A549 (cell line): Measurements from ENCODE around the gene PGM2. TPM values are rescaled to one million over a fixed set of nuclear protein-coding genes. Genes with fewer than 3 reads are reported as not detected.

Experiments
- ATAC-seq, 2 experiments: fragments of 200-7000 bp in 1 of 2; fragments of >200 bp in 1 of 2; cut with Nextera tagmentation in 1 of 2; cut with Tn5 transposase in 1 of 2; 3 replicates each; pipeline versions ENCODE4 v1.8.0 to v1.9.1; 2018 to 2020; ENCODE audit warnings: mild to moderate bottlenecking in 1 of 2, moderate library complexity in 1 of 2
- CTCF ChIA-PET: fragments of 300-600 bp; sonication (Branson Sonifier 250); formaldehyde crosslinking; extraction: SDS; loops from one replicate; lab custom pipeline; 2021; ENCODE audit warnings: antibody characterized with exemption, inconsistent platforms; lab: Yijun Ruan, JAX
- POLR2A ChIA-PET: fragments of 350-600 bp; formaldehyde crosslinking; extraction: SDS; loops from one replicate; lab custom pipeline; 2021; ENCODE audit warnings: antibody characterized with exemption, inconsistent platforms; lab: Yijun Ruan, JAX
- DNase-seq, 2 experiments: peaks; one replicate each; pipeline versions ENCODE4 v3.0.0 to v3.0.0-alpha.2; 2011 to 2016; ENCODE audit warnings: low read depth in 1 of 2, low spot score in 1 of 2
- FAIRE-seq: peaks from 2 replicates; lab custom pipeline; 2011; peaks lifted over from hg19 to GRCh38; lab: Jason Lieb, UNC
- H3K27ac ChIP-seq, 2 experiments: fragments of >200 bp; sonication (Bioruptor Twin); formaldehyde crosslinking; 3 replicates each; pipeline ENCODE4 v1.5.1; 2016 to 2017
- H3K4me1 ChIP-seq: fragments of >200 bp; sonication (Bioruptor Twin); formaldehyde crosslinking; 3 replicates; pipeline ENCODE4 v1.6.1; 2016
- H3K4me2 ChIP-seq: fragments of >200 bp; sonication (Bioruptor Twin); formaldehyde crosslinking; 3 replicates; pipeline ENCODE4 v1.6.1; 2016
- H3K4me3 ChIP-seq: fragments of >200 bp; sonication (Bioruptor Twin); formaldehyde crosslinking; 3 replicates; pipeline ENCODE4 v1.5.1; 2016
- H3K9me3 ChIP-seq: fragments of >200 bp; sonication (Bioruptor Twin); formaldehyde crosslinking; 3 replicates; pipeline ENCODE4 v1.6.1; 2016
- BCL3 ChIP-seq: fragments of >200 bp; sonication (Bioruptor Twin); formaldehyde crosslinking; IDR thresholded peaks from 3 replicates; pipeline ENCODE4 v1.6.1; 2016
- CBX8 ChIP-seq: fragments of 200-600 bp; sonication (generic); IDR thresholded peaks from 2 replicates; pipeline ENCODE4 v1.6.1; 2016
- CHD2 ChIP-seq: fragments of 150-350 bp; IDR thresholded peaks from 2 replicates; pipeline ENCODE4 v1.6.1; 2014; ENCODE audit warnings: low read length; ENCODE audit not compliant: partially characterized antibody
- CHD4 ChIP-seq: fragments of 200-600 bp; sonication (generic); IDR thresholded peaks from 2 replicates; pipeline ENCODE4 v1.6.1; 2016; ENCODE audit warnings: antibody characterized with exemption, mild to moderate bottlenecking, borderline replicate concordance
- ELK1 ChIP-seq: fragments of 150-350 bp; IDR thresholded peaks from 2 replicates; pipeline ENCODE4 v1.6.1; 2014; ENCODE audit warnings: low read depth, mild to moderate bottlenecking, low read length
- FOSL2 ChIP-seq, 2 experiments: fragments of 450-650 bp in 1 of 2; fragments of >200 bp in 1 of 2; sonication (Bioruptor Twin) in 1 of 2; formaldehyde crosslinking; IDR thresholded peaks; 2 replicates each; pipeline versions ENCODE4 v1.5.0 to v1.6.1; 2016 to 2020; ENCODE audit warnings: mild to moderate bottlenecking in 1 of 2, moderate library complexity in 1 of 2
- GATA3 ChIP-seq: IDR thresholded peaks from 2 replicates; pipeline ENCODE4 v1.6.1; 2012; ENCODE audit warnings: borderline replicate concordance
- HDAC2 ChIP-seq: fragments of 200-600 bp; sonication (generic); IDR thresholded peaks from 2 replicates; pipeline ENCODE4 v1.6.1; 2016
- HES2 ChIP-seq: fragments of >200 bp; sonication (Bioruptor Twin); formaldehyde crosslinking; IDR thresholded peaks from 2 replicates; pipeline ENCODE4 v1.6.1; 2016
- KDM5A ChIP-seq: fragments of 200-600 bp; sonication (generic); IDR thresholded peaks from 2 replicates; pipeline ENCODE4 v1.6.1; 2016; ENCODE audit warnings: antibody characterized with exemption, mild to moderate bottlenecking
- MAFK ChIP-seq: fragments of 450-650 bp; IDR thresholded peaks from 2 replicates; pipeline ENCODE4 v1.6.1; 2014; ENCODE audit not compliant: partially characterized antibody
- NFE2L2 ChIP-seq: fragments of 150-350 bp; conservative IDR thresholded peaks from 2 replicates; pipeline ENCODE4 v1.6.1; 2014; ENCODE audit warnings: low read length
- NPAS2 ChIP-seq: fragments of 250-450 bp; sonication (Bioruptor Pico); IDR thresholded peaks from 2 replicates; pipeline ENCODE4 v1.8.0; 2022; ENCODE audit warnings: mild to moderate bottlenecking, moderate library complexity, borderline replicate concordance
- NR3C1 ChIP-seq: fragments of >200 bp; sonication (Bioruptor Twin); formaldehyde crosslinking; IDR thresholded peaks from 3 replicates; pipeline ENCODE4 v1.6.1; 2017
- RARB ChIP-seq: fragments of 250-450 bp; sonication (Bioruptor Pico); IDR thresholded peaks from 2 replicates; pipeline ENCODE4 v1.8.0; 2021; ENCODE audit warnings: mild to moderate bottlenecking, moderate library complexity
- REST ChIP-seq: fragments of 200-600 bp; sonication (generic); IDR thresholded peaks from 2 replicates; pipeline ENCODE4 v1.6.1; 2016; ENCODE audit warnings: antibody characterized with exemption, mild to moderate bottlenecking, moderate library complexity
- TFCP2L1 ChIP-seq: fragments of 250-450 bp; sonication (Bioruptor Pico); IDR thresholded peaks from 2 replicates; pipeline ENCODE4 v1.5.0; 2021; ENCODE audit warnings: mild to moderate bottlenecking
- TP53 ChIP-seq: fragments of 250-450 bp; sonication (Bioruptor Pico); IDR thresholded peaks from 2 replicates; pipeline ENCODE4 v1.5.0; 2021; ENCODE audit warnings: mild to moderate bottlenecking, moderate library complexity
- ZC3H11A ChIP-seq: fragments of 450-650 bp; IDR thresholded peaks from 2 replicates; pipeline ENCODE4 v1.6.1; 2014; ENCODE audit warnings: antibody characterized with exemption, mild to moderate bottlenecking
- ZFP36 ChIP-seq: fragments of 450-650 bp; IDR thresholded peaks from 2 replicates; pipeline ENCODE4 v1.6.1; 2014; ENCODE audit warnings: borderline replicate concordance; ENCODE audit not compliant: partially characterized antibody
- ZNF302 ChIP-seq: fragments of 250-450 bp; sonication (Bioruptor Pico); IDR thresholded peaks from 2 replicates; pipeline ENCODE4 v1.9.0; 2021; ENCODE audit warnings: inconsistent platforms, mild to moderate bottlenecking, moderate library complexity
- ZSCAN20 ChIP-seq: fragments of 250-450 bp; sonication (Bioruptor Pico); IDR thresholded peaks from 2 replicates; pipeline ENCODE4 v1.8.0; 2022; ENCODE audit warnings: mild to moderate bottlenecking, moderate library complexity
- WGBS: methylation state at CpG from one replicate; pipeline ENCODE4 v1.1.6; 2017; ENCODE audit errors: missing lambda C conversion rate; 5-methylcytosine and 5-hydroxymethylcytosine counted together
- polyA plus RNA-seq, 4 experiments: library from polyadenylated mRNA; depleted of rRNA in 3 of 4; stranded (reverse); fragments of >200 nt; fragmentation: RNase III in 1 of 4; extraction: RNeasy Plus Mini Kit Qiagen cat#74134 plus additional on column Dnase treatment in 1 of 4; gene quantifications; 2 replicates in 3 of 4; 3 replicates in 1 of 4; pipeline ENCODE4 v1.2.3, GENCODE V29; 2011 to 2017
- TF ChIP-seq, protein P1 (sequence below): IDR thresholded peaks from 2 replicates; pipeline ENCODE4 v1.6.1; 2012; ENCODE audit warnings: low read depth, borderline replicate concordance
- TF ChIP-seq, protein P2 (sequence below): fragments of >200 bp; sonication (Bioruptor Twin); formaldehyde crosslinking; IDR thresholded peaks from 3 replicates; pipeline ENCODE4 v1.5.1; 2016

The PGM2 gene
- polyA plus RNA-seq, 2 of the 4 experiments (the other 2 are of a cell fraction), result 11.4 to 17.0 TPM

DNA sequence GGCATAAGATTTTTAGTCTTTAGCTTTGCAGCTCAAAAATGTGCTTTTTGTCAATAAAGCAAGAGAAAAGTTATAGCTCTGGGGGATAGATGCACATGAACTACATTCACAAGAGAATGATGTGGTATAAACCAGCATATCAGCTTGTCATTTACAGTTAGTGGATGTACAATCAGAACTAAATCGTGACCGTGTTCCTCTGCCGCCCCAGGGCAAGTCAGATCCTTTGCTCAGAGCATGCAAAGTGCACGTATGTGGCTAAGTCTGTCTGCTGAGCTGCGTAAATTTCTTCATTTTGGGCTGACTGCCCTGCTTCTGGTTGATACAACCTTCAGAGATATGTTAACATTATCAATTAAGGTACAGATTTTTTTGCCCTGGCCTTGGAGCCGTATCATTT lies 9.3 kb downstream of the PGM2 start:
- TF ChIP-seq ZSCAN20 (CRISPR knock-in tag), result no peak
- no peak for TF ChIP-seq MAFK
- no peak for TF ChIP-seq RARB (CRISPR knock-in tag)
- TF ChIP-seq NFE2L2, result no peak
- no peak for TF ChIP-seq HDAC2
- no peak for TF ChIP-seq NPAS2 (CRISPR knock-in tag)
- no peak for TF ChIP-seq TP53 (CRISPR knock-in tag)
- no peak for TF ChIP-seq ZNF302
- H3K4me3 ChIP-seq, result no peak overlapping the region
- no peak overlapping the region for H3K4me2 ChIP-seq
- WGBS, result 80% methylated on average over 6 of the region's 6 CpGs
- H3K4me1 ChIP-seq, result no peaks in the 10 kb centered on the region
- DNase-seq (no peak), FAIRE-seq (no peak), ATAC-seq (no peak)
- POLR2A ChIA-PET, result interaction anchor here (1.4 kb wide), 1 partner anchor 9 kb away, joined by 4 read pairs; the partner anchor contains the start of gene PGM2
- H3K27ac ChIP-seq, result no peak overlapping the region
- CTCF ChIA-PET, result interaction anchor here (0.6 to 1.0 kb wide), 2 partner anchors 10 to 1351 kb away, joined by 3 read pairs; partner anchors contain the start of gene PGM2
- no peaks in the 10 kb centered on the region for H3K9me3 ChIP-seq

DNA sequence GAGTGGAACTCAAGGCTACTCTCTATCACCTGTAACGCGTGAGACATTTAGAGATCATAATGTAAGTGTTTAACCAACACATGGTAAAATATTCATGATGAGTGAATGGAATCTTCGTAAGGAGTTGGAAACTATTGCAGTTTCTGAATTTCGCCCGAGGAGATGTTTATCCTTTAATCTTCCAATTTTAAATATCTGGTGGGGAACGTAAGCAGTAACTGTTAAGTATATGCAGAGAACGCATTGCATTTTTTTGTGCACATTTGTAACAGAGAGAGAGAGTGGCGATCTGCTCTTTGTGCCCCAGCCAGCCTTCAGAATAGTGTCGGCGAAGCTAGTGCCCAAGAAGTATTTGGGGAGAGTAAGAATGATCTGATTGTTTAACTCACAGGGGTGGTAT lies 9.8 kb downstream of the PGM2 start:
- no peaks in the 10 kb centered on the region for H3K9me3 ChIP-seq
- no peak overlapping the region for H3K4me3 ChIP-seq
- no peaks in the 10 kb centered on the region for H3K4me1 ChIP-seq
- 85% methylated on average over 10 of the region's 10 CpGs for WGBS
- no peak overlapping the region for H3K4me2 ChIP-seq
- CTCF ChIA-PET, result interaction anchor here (0.6 to 1.0 kb wide), 2 partner anchors 10 to 1350 kb away, joined by 3 read pairs; partner anchors contain the start of gene PGM2
- no peak for DNase-seq
- POLR2A ChIA-PET, result interaction anchor here (1.4 kb wide), 1 partner anchor 10 kb away, joined by 4 read pairs; the partner anchor contains the start of gene PGM2
- no peak overlapping the region for H3K27ac ChIP-seq
- FAIRE-seq, result no peak
- TF ChIP-seq, protein P1, sequence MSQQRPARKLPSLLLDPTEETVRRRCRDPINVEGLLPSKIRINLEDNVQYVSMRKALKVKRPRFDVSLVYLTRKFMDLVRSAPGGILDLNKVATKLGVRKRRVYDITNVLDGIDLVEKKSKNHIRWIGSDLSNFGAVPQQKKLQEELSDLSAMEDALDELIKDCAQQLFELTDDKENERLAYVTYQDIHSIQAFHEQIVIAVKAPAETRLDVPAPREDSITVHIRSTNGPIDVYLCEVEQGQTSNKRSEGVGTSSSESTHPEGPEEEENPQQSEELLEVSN, result no peak
- TF ChIP-seq CBX8, result no peak
- no peak for TF ChIP-seq REST
- TF ChIP-seq NR3C1, result no peak
- TF ChIP-seq TFCP2L1, result no peak
- TF ChIP-seq ZC3H11A, result no peak
- TF ChIP-seq, protein P2, sequence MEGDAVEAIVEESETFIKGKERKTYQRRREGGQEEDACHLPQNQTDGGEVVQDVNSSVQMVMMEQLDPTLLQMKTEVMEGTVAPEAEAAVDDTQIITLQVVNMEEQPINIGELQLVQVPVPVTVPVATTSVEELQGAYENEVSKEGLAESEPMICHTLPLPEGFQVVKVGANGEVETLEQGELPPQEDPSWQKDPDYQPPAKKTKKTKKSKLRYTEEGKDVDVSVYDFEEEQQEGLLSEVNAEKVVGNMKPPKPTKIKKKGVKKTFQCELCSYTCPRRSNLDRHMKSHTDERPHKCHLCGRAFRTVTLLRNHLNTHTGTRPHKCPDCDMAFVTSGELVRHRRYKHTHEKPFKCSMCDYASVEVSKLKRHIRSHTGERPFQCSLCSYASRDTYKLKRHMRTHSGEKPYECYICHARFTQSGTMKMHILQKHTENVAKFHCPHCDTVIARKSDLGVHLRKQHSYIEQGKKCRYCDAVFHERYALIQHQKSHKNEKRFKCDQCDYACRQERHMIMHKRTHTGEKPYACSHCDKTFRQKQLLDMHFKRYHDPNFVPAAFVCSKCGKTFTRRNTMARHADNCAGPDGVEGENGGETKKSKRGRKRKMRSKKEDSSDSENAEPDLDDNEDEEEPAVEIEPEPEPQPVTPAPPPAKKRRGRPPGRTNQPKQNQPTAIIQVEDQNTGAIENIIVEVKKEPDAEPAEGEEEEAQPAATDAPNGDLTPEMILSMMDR, result no peak
- TF ChIP-seq ELK1, result no peak
- no peak for TF ChIP-seq RARB (CRISPR knock-in tag)
- TF ChIP-seq KDM5A, result no peak
- no peak for TF ChIP-seq HES2
- TF ChIP-seq CHD4, result no peak
- no peak for TF ChIP-seq FOSL2 (IDR thresholded peaks at IDR 0.05)
- no peak for TF ChIP-seq FOSL2 (CRISPR knock-in tag; IDR thresholded peaks at IDR 0.05)
- no peak for TF ChIP-seq TP53 (CRISPR knock-in tag)
- TF ChIP-seq CHD2, result no peak
- TF ChIP-seq GATA3, result no peak
- TF ChIP-seq ZFP36, result no peak
- TF ChIP-seq NFE2L2, result no peak
- no peak for TF ChIP-seq BCL3
- TF ChIP-seq, all 56 proteins: peak for 0
- no peak for ATAC-seq
